Breast epithelium (tissue), 4 donors: ENCODE data around the gene CAPN2. TPM values are rescaled to one million over a fixed set of nuclear protein-coding genes. Genes with fewer than 3 reads are reported as not detected.

ENCODE experiments used
- DNase-seq, 2 donors: peaks; one replicate each; pipeline ENCODE4 v3.0.0-alpha.2; 2019; ENCODE audit warnings: low spot score in 2 of 2
- H3K27ac ChIP-seq, 2 donors: fragments of 200-600 bp; sonication (generic) in 1 of 2; one replicate each; pipeline ENCODE4 v1.5.1; 2016 to 2019; ENCODE audit warnings: mild to moderate bottlenecking in 1 of 2
- H3K27me3 ChIP-seq, 2 donors: fragments of 200-600 bp; sonication (generic) in 1 of 2; one replicate each; pipeline versions ENCODE4 v1.5.1 to v1.6.0; 2017 to 2019; ENCODE audit warnings: control low read depth in 1 of 2, mild to moderate bottlenecking in 1 of 2
- H3K36me3 ChIP-seq: fragments of 200-600 bp; one replicate; pipeline ENCODE4 v1.5.1; 2019
- H3K4me1 ChIP-seq, 2 donors: fragments of 200-600 bp; sonication (generic); one replicate each; pipeline ENCODE4 v1.5.1; 2016 to 2019; ENCODE audit warnings: control low read depth in 1 of 2
- H3K4me3 ChIP-seq, 3 donors: fragments of 200-600 bp; sonication (generic); 1 replicate in 2 of 3; 2 replicates in 1 of 3; pipeline ENCODE4 v1.5.1; 2016 to 2019; ENCODE audit warnings: mild to moderate bottlenecking in 3 of 3, moderate library complexity in 2 of 3
- H3K9me3 ChIP-seq, 2 donors: fragments of 200-600 bp; sonication (generic) in 1 of 2; one replicate each; pipeline ENCODE4 v1.5.1; 2016 to 2019; ENCODE audit warnings: control low read depth in 1 of 2
- POLR2A ChIP-seq: fragments of 450-650 bp; IDR thresholded peaks from one replicate; pipeline ENCODE4 v1.6.1; 2016; ENCODE audit warnings: antibody characterized with exemption, mild to moderate bottlenecking, moderate library complexity
- POLR2AphosphoS5 ChIP-seq, 3 donors: sonication (generic); formaldehyde crosslinking; IDR thresholded peaks; one replicate each; pipeline ENCODE4 v1.6.1; 2017; ENCODE audit warnings: antibody characterized with exemption in 3 of 3
- intact Hi-C: fragments of 100-400 bp; cut with DNase I; formaldehyde crosslinking; loops from one replicate; pipeline ENCODE4 v1.15.1; 2023; ENCODE audit warnings: low total_unique reads
- total RNA-seq, 3 donors: library from RNA; depleted of rRNA; stranded (reverse); fragments of >200 nt; gene quantifications; one replicate each; pipeline ENCODE4 v1.1.0, GENCODE V29; 2016
- TF ChIP-seq, protein P1 (sequence below), 3 donors: fragments of 450-650 bp; IDR thresholded peaks; one replicate each; pipeline ENCODE4 v1.5.1; 2016 to 2017; ENCODE audit warnings: antibody characterized with exemption in 3 of 3, mild to moderate bottlenecking in 3 of 3, moderate library complexity in 3 of 3

CAPN2 gene
- total RNA-seq, 3 donors from 2014 or later = 162 to 192 (median 164) TPM

DNA sequence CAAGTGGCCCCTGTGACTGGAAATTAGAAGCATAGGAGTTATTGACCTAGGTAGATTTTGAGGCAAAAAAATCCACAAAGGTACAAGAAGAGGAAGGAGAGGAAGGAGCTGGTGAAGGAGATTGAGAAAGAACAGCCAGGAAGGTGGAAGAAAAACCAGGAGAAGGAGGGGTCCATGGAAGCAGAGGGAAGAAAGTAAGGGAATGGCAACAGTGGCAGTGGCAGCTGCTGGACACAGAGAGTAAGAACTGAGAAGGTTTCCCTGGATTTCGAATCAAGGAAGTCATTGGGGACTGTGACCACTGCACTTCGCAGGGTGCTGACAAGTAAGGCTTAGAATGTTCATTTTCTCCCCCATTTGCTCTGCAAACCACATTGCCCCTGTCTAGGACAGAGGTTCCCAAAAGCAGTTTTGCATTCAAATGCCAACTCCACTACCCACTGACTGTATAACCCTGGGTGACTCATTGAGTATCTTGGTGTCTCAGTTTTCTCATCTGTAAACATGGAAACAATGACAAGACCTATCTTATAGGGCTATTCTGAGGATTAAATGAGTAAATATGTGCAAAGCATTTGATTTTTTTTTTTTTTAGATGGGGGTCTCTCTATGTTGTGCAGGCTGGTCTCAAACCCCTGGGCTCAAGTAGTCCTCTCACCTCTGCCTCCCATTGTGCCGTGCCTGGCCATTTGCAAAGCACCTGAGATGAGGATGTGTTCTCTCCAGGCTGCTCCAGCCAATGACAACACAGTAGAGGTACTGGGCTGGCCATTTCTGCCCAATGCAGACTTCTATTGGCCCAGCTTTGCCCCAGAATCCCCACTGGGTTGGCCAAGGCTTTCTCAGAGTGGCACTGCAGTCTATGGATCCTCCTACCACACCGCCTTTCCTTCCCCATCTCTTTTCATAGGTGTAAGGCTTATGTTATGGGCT is 9.3 kb upstream of the CAPN2 start:
- no peak overlapping the region for H3K27ac ChIP-seq
- no peaks in the 10 kb centered on the region for H3K9me3 ChIP-seq
- no peak for DNase-seq
- no peak for TF ChIP-seq POLR2A
- TF ChIP-seq, protein P1, sequence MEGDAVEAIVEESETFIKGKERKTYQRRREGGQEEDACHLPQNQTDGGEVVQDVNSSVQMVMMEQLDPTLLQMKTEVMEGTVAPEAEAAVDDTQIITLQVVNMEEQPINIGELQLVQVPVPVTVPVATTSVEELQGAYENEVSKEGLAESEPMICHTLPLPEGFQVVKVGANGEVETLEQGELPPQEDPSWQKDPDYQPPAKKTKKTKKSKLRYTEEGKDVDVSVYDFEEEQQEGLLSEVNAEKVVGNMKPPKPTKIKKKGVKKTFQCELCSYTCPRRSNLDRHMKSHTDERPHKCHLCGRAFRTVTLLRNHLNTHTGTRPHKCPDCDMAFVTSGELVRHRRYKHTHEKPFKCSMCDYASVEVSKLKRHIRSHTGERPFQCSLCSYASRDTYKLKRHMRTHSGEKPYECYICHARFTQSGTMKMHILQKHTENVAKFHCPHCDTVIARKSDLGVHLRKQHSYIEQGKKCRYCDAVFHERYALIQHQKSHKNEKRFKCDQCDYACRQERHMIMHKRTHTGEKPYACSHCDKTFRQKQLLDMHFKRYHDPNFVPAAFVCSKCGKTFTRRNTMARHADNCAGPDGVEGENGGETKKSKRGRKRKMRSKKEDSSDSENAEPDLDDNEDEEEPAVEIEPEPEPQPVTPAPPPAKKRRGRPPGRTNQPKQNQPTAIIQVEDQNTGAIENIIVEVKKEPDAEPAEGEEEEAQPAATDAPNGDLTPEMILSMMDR (IDR thresholded peaks at IDR 0.05) = no peak
- no peak for TF ChIP-seq POLR2AphosphoS5 (IDR thresholded peaks at IDR 0.05)
- intact Hi-C loops = loop anchor here (5.0 kb wide), 1 partner anchor 44 kb away; no protein-coding TSS in a partner anchor
- H3K36me3 ChIP-seq = no peaks in the 10 kb centered on the region
- no peaks in the 10 kb centered on the region for H3K4me1 ChIP-seq
- no peaks in the 10 kb centered on the region for H3K27me3 ChIP-seq
- no peak overlapping the region for H3K4me3 ChIP-seq

DNA sequence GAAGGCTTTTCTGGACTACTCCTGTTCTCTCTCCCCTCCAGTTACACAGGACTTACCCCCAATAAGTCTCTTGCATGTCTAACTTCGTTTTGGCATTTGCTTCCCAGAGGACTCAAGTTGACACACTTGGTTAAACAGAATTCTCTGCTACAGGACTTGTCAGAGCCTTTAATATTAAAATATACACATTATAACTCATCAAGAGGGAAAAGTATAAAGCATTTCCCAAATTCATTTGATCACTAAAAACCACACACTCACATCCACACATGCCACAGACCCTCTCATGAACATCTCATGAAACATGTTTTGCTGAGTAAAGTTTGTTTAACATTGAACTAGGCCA is 8.7 kb upstream of the CAPN2 start:
- intact Hi-C loops = loop anchor here (5.0 kb wide), 1 partner anchor 44 kb away; no protein-coding TSS in a partner anchor
- Histone ChIP-seq H3K4me3 (no peak overlapping the region), H3K36me3 (no peaks in the 10 kb centered on the region), H3K27ac (no peak overlapping the region), H3K27me3 (no peaks in the 10 kb centered on the region), H3K9me3 (no peaks in the 10 kb centered on the region), H3K4me1 (no peaks in the 10 kb centered on the region)
- TF ChIP-seq POLR2A (no peak), POLR2AphosphoS5 (IDR thresholded peaks at IDR 0.05) (no peak)
- no peak for DNase-seq

DNA sequence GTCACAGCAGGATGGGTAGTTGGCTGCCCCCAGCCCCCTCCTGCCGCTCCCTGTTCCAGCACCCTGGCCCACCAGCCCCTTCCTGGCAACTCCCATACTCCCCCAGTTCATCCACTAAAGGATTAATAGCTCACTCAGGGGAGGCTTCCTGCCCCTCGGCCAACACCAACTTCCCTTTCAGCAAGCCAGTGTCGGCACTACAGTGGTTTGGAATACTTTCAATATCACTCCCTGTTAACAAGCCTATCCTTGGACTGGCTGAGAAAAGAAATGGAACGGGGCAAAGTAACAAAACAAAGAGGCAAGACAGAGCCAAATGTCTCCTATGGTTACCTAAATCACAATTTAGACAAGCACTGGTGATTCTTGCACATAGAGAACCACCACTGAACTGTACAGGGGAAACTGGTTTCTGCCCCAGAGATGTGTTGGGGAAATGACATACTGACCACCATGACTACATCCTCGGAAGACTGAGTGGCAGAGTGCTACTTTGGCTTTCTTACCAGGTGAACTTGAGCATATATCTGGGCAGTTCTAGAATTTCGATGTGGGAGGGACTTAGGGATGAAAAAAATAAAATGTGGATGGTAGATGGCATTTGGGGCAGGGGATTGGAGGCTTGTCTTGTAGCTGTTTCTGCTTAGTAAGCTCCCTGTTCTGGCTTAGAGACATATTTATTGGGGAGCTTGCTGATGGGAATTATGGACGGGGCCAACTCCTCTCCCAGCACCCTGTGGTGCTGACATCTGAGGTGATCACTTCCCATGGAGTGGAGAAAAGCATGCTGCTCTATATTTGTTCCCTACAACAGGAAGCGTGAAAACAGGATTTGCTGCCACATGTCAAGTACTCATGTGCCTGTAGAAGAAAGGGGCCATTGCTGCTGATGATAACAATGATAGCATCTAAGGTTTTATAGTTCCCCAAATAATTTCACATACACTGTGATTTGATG is 7.1 kb upstream of the CAPN2 start:
- no peak for DNase-seq
- Histone ChIP-seq H3K4me1 (no peaks in the 10 kb centered on the region), H3K27ac (peak overlapping the region; percentile 83 to 96), H3K36me3 (no peaks in the 10 kb centered on the region), H3K27me3 (no peaks in the 10 kb centered on the region), H3K9me3 (no peaks in the 10 kb centered on the region), H3K4me3 (peak overlapping the region in 1 of 3 donors; percentile 40)
- TF ChIP-seq, protein P1 (IDR thresholded peaks at IDR 0.05) = no peak
- TF ChIP-seq POLR2A (no peak), POLR2AphosphoS5 (IDR thresholded peaks at IDR 0.05) (no peak)
- intact Hi-C loops = loop anchor here (5.0 kb wide), 1 partner anchor 42 kb away; no protein-coding TSS in a partner anchor

DNA sequence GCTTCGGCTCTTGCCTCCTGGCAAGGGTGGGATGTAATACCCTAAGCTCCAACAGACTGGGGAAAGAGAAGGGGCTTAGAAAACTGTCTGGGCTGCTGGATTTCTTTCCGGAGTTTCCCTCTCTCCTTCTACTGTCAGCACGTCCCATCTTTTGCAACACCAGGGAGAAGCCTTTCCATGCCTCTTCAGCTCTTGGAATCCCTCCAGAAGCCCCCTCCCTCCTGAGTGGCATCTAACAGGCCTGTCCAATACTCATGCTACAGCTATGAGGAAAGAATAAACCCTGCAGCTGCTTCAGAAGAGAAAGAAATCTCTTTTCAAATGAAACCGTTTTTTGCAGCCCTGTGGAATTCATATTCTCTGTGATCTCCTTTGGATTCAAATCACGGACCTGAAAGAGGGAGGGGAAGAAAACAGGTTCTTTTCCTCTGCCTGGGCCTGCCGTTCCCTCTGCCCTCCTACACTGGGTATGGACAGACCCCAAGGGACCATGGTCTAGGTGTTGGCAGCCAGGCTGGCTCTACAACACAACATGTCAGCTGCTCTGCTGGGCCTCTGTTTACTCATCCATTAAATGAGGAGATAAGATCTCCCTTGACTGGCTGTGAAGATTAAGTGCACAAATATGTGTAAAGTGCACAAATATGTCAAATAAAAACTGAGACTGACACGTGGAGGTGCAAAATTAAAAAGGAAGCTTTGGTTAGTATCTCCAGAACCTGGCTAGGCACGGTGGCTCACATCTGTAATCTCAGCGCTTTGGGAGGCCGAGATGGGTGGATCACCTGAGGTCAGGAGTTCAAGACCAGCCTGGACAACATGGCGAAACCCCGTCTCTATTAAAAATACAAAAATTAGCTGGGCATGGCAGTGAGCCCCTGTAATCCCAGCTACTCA is 6.0 kb upstream of the CAPN2 start:
- Histone ChIP-seq H3K36me3 (no peaks in the 10 kb centered on the region), H3K4me1 (no peaks in the 10 kb centered on the region), H3K4me3 (no peak overlapping the region), H3K9me3 (no peaks in the 10 kb centered on the region), H3K27me3 (no peaks in the 10 kb centered on the region), H3K27ac (peak overlapping the region; percentile 83 to 96)
- intact Hi-C loops = no loop called here
- DNase-seq = no peak
- TF ChIP-seq POLR2A (no peak), POLR2AphosphoS5 (IDR thresholded peaks at IDR 0.05) (no peak)
- TF ChIP-seq, protein P1 (IDR thresholded peaks at IDR 0.05) = no peak
